ENCODE measurements around the gene PATJ.

DNA sequence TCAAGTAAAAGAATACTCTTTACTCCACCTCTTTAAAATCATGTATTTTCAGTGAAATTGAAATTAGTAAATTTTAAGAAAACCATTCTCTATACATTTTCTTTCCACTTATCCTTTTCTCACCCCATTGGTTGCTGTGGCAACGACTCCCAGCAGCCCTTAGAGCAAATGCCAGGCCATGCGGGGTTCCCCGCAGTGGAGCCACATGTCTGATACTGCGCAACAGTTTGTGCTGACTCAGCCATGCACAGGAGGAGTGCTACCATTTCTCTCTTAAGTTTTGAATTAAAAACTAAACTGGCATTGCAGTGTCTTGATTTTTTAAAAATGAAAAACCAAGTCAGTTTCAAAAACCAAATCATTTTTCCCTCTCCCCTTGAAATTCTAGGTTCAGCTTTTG, 238.3 kb downstream of the PATJ start:
- no peak for TF ChIP-seq TOX (CRISPR knock-in tag; IDR thresholded peaks at IDR 0.05; ENCODE audit: borderline replicate concordance)
- no peak for TF ChIP-seq ZFP3 (CRISPR knock-in tag; IDR thresholded peaks at IDR 0.05)
- TF ChIP-seq OSR1 (CRISPR knock-in tag; IDR thresholded peaks at IDR 0.05) = no peak
- TF ChIP-seq, protein P1, sequence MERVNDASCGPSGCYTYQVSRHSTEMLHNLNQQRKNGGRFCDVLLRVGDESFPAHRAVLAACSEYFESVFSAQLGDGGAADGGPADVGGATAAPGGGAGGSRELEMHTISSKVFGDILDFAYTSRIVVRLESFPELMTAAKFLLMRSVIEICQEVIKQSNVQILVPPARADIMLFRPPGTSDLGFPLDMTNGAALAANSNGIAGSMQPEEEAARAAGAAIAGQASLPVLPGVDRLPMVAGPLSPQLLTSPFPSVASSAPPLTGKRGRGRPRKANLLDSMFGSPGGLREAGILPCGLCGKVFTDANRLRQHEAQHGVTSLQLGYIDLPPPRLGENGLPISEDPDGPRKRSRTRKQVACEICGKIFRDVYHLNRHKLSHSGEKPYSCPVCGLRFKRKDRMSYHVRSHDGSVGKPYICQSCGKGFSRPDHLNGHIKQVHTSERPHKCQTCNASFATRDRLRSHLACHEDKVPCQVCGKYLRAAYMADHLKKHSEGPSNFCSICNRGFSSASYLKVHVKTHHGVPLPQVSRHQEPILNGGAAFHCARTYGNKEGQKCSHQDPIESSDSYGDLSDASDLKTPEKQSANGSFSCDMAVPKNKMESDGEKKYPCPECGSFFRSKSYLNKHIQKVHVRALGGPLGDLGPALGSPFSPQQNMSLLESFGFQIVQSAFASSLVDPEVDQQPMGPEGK (CRISPR knock-in tag; IDR thresholded peaks at IDR 0.05; ENCODE audit: borderline replicate concordance) = no peak
